Suprapubic skin (tissue), 4 donors: Measurements from ENCODE around the gene SYNM. TPM values are rescaled to one million over a fixed set of nuclear protein-coding genes. Genes with fewer than 3 reads are reported as not detected.

Experiments
- DNase-seq, 2 donors: peaks; one replicate each; pipeline ENCODE4 v3.0.0-alpha.2; 2019; ENCODE audit warnings: low spot score in 2 of 2
- H3K27ac ChIP-seq: fragments of 200-600 bp; sonication (generic); one replicate; pipeline ENCODE4 v1.5.1; 2019
- H3K27me3 ChIP-seq: fragments of 200-600 bp; sonication (generic); one replicate; pipeline ENCODE4 v1.5.1; 2019
- H3K36me3 ChIP-seq: fragments of 200-600 bp; sonication (generic); one replicate; pipeline ENCODE4 v1.5.1; 2019
- H3K4me1 ChIP-seq: fragments of 200-600 bp; sonication (generic); one replicate; pipeline ENCODE4 v1.5.1; 2019
- H3K4me3 ChIP-seq: fragments of 200-600 bp; sonication (generic); one replicate; pipeline ENCODE4 v1.5.1; 2019; ENCODE audit warnings: mild to moderate bottlenecking
- H3K9me3 ChIP-seq: fragments of 200-600 bp; sonication (generic); one replicate; pipeline ENCODE4 v1.5.1; 2019
- CTCF ChIP-seq, 2 donors: fragments of 200-600 bp in 1 of 2; fragments of 450-650 bp in 1 of 2; sonication (generic) in 1 of 2; IDR thresholded peaks; one replicate each; pipeline ENCODE4 v1.5.1; 2016 to 2019; ENCODE audit warnings: antibody characterized with exemption in 2 of 2, mild to moderate bottlenecking in 1 of 2, moderate library complexity in 1 of 2
- EP300 ChIP-seq: sonication (generic); formaldehyde crosslinking; IDR thresholded peaks from one replicate; pipeline ENCODE4 v1.6.1; 2017; ENCODE audit warnings: antibody characterized with exemption
- POLR2A ChIP-seq, 2 donors: fragments of 450-650 bp; IDR thresholded peaks; one replicate each; pipeline ENCODE4 v1.6.1; 2017; ENCODE audit warnings: antibody characterized with exemption in 2 of 2, mild to moderate bottlenecking in 2 of 2, moderate library complexity in 2 of 2
- POLR2AphosphoS5 ChIP-seq, 3 donors: sonication (generic); formaldehyde crosslinking; IDR thresholded peaks; one replicate each; pipeline ENCODE4 v1.6.1; 2017; ENCODE audit warnings: antibody characterized with exemption in 3 of 3
- WGBS: methylation state at CpG from one replicate; pipeline ENCODE4 v1.1.5; 2018; 5-methylcytosine and 5-hydroxymethylcytosine counted together
- total RNA-seq, 4 donors: library from RNA; depleted of rRNA; stranded (reverse); fragments of >200 nt; gene quantifications; one replicate each; pipeline ENCODE4 v1.1.0, GENCODE V29; 2016

The SYNM gene
- total RNA-seq, 4 donors from 2014 or later: 6.7 to 20.3 (median 10.7) TPM

GRCh38 chr15:99137111-99137546, 32.2 kb downstream of the SYNM start:
- WGBS: 84% methylated on average over 6 of the region's 13 CpGs
- H3K27ac ChIP-seq: no peak overlapping the region

GRCh38 chr15:99137877-99138276, 33.0 kb downstream of the SYNM start:
- H3K27ac ChIP-seq: no peak overlapping the region
- no peaks in the 10 kb centered on the region for H3K9me3 ChIP-seq
- no peak for DNase-seq
- H3K36me3 ChIP-seq: peaks cover 25% of the 10 kb centered on the region
- 90% methylated on average over 3 of the region's 5 CpGs for WGBS
- TF ChIP-seq POLR2AphosphoS5 (IDR thresholded peaks at IDR 0.05) (no peak), POLR2A (IDR thresholded peaks at IDR 0.05) (no peak), CTCF (IDR thresholded peaks at IDR 0.05) (no peak), EP300 (no peak)
- no peaks in the 10 kb centered on the region for H3K4me1 ChIP-seq
- H3K27me3 ChIP-seq: no peaks in the 10 kb centered on the region
- H3K4me3 ChIP-seq: no peak overlapping the region

More at GRCh38 chr15:99137111-99137546, 32.2 kb downstream of the SYNM start:
- Histone ChIP-seq H3K4me1 (no peaks in the 10 kb centered on the region), H3K9me3 (no peaks in the 10 kb centered on the region), H3K27me3 (no peaks in the 10 kb centered on the region), H3K36me3 (peaks cover 28% of the 10 kb centered on the region), H3K4me3 (no peak overlapping the region)
- no peak for DNase-seq
- TF ChIP-seq CTCF (IDR thresholded peaks at IDR 0.05): no peak
- TF ChIP-seq EP300: no peak
- TF ChIP-seq POLR2AphosphoS5 (IDR thresholded peaks at IDR 0.05): no peak
- no peak for TF ChIP-seq POLR2A (IDR thresholded peaks at IDR 0.05)

GRCh38 chr15:99138491-99138982, 33.7 kb downstream of the SYNM start:
- no peak for DNase-seq
- 91% methylated on average over 4 of the region's 15 CpGs for WGBS
- H3K27ac ChIP-seq: no peak overlapping the region

GRCh38 chr15:99139276-99139675, 34.4 kb downstream of the SYNM start:
- peaks cover 8% of the 10 kb centered on the region for H3K4me1 ChIP-seq
- H3K4me3 ChIP-seq: no peak overlapping the region
- DNase-seq: no peak
- no peaks in the 10 kb centered on the region for H3K9me3 ChIP-seq
- no peaks in the 10 kb centered on the region for H3K27me3 ChIP-seq
- TF ChIP-seq POLR2A (IDR thresholded peaks at IDR 0.05) (no peak), POLR2AphosphoS5 (IDR thresholded peaks at IDR 0.05) (no peak), EP300 (no peak), CTCF (IDR thresholded peaks at IDR 0.05) (no peak)
- peaks cover 25% of the 10 kb centered on the region for H3K36me3 ChIP-seq
- no peak overlapping the region for H3K27ac ChIP-seq
- WGBS: 95% methylated on average over 4 of the region's 4 CpGs

More at GRCh38 chr15:99138491-99138982, 33.7 kb downstream of the SYNM start:
- Histone ChIP-seq H3K36me3 (peaks cover 25% of the 10 kb centered on the region), H3K9me3 (no peaks in the 10 kb centered on the region), H3K4me3 (no peak overlapping the region), H3K4me1 (peaks cover 5% of the 10 kb centered on the region), H3K27me3 (no peaks in the 10 kb centered on the region)
- TF ChIP-seq POLR2A (IDR thresholded peaks at IDR 0.05) (no peak), EP300 (no peak), CTCF (IDR thresholded peaks at IDR 0.05) (no peak), POLR2AphosphoS5 (IDR thresholded peaks at IDR 0.05) (no peak)

GRCh38 chr15:99140590-99140989, 35.7 kb downstream of the SYNM start:
- TF ChIP-seq CTCF (IDR thresholded peaks at IDR 0.05): no peak
- TF ChIP-seq POLR2AphosphoS5 (IDR thresholded peaks at IDR 0.05): no peak
- TF ChIP-seq POLR2A (IDR thresholded peaks at IDR 0.05): no peak
- no peak for TF ChIP-seq EP300
- WGBS: 96% methylated on average over 4 of the region's 4 CpGs
- H3K27ac ChIP-seq: no peak overlapping the region
- H3K4me3 ChIP-seq: no peak overlapping the region
- no peaks in the 10 kb centered on the region for H3K9me3 ChIP-seq
- H3K4me1 ChIP-seq: peaks cover 8% of the 10 kb centered on the region
- H3K27me3 ChIP-seq: no peaks in the 10 kb centered on the region
- DNase-seq: no peak
- H3K36me3 ChIP-seq: peaks cover 30% of the 10 kb centered on the region
